Neural crest cell (in vitro differentiated cells): ENCODE measurements around the gene OR6M1. TPM values are rescaled to one million over a fixed set of nuclear protein-coding genes. Genes with fewer than 3 reads are reported as not detected.

Experiments
- DNase-seq: peaks from one replicate; pipeline ENCODE4 v3.0.0; 2021; ENCODE audit warnings: low read depth, mixed read lengths, low spot score
- H3K27ac Mint-ChIP-seq: one replicate; pipeline ENCODE4 v1.8.0; 2021; ENCODE audit warnings: mild to moderate bottlenecking, mixed read lengths; ENCODE audit not compliant: unreplicated experiment
- H3K27me3 Mint-ChIP-seq: 2 replicates; pipeline ENCODE4 v1.8.0; 2021; ENCODE audit warnings: low read depth, mild to moderate bottlenecking, mixed read lengths
- H3K36me3 Mint-ChIP-seq: 2 replicates; pipeline ENCODE4 v1.8.0; 2021; ENCODE audit warnings: low read depth, mild to moderate bottlenecking, mixed read lengths
- H3K4me1 Mint-ChIP-seq: 2 replicates; pipeline ENCODE4 v1.8.0; 2021; ENCODE audit warnings: mixed read lengths
- H3K4me3 Mint-ChIP-seq: one replicate; pipeline ENCODE4 v1.8.0; 2021; ENCODE audit warnings: mild to moderate bottlenecking, mixed read lengths
- H3K9me3 Mint-ChIP-seq: 2 replicates; pipeline ENCODE4 v1.8.0; 2021; ENCODE audit warnings: mixed read lengths
- total RNA-seq: library from RNA; stranded (reverse); gene quantifications from 2 replicates; pipeline ENCODE4 v1.2.1, GENCODE V29; 2021
- TF ChIP-seq, protein P1 (sequence below): fragments of 200-600 bp; sonication (generic); conservative IDR thresholded peaks from 2 replicates; pipeline ENCODE4 v1.5.0; 2021; ENCODE audit warnings: antibody characterized with exemption, mild to moderate bottlenecking

The OR6M1 gene
- total RNA-seq, 1 donor from 2014 or later: not detected

DNA sequence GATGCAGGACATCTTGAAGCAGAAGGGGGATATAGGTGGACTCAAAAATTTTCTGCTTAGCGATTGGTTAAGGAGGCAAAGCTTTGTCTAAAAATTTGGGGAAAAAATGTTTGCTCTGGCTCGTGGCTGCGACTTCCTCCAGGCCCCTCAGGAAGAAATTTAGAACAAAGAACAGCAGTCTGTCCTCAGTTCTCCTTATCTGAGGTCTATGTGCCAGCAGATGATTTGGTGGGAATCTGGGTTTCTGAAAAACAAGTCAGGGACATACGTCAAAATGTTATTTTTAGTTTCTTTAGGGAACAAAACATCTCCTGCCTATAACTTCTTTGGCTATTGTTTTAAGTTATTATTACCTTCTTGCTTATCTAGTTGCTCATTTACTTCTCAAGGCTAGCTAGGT lies 8.1 kb downstream of the OR6M1 start:
- H3K9me3 Mint-ChIP-seq: peaks cover 12% of the 10 kb centered on the region
- TF ChIP-seq, protein P1, sequence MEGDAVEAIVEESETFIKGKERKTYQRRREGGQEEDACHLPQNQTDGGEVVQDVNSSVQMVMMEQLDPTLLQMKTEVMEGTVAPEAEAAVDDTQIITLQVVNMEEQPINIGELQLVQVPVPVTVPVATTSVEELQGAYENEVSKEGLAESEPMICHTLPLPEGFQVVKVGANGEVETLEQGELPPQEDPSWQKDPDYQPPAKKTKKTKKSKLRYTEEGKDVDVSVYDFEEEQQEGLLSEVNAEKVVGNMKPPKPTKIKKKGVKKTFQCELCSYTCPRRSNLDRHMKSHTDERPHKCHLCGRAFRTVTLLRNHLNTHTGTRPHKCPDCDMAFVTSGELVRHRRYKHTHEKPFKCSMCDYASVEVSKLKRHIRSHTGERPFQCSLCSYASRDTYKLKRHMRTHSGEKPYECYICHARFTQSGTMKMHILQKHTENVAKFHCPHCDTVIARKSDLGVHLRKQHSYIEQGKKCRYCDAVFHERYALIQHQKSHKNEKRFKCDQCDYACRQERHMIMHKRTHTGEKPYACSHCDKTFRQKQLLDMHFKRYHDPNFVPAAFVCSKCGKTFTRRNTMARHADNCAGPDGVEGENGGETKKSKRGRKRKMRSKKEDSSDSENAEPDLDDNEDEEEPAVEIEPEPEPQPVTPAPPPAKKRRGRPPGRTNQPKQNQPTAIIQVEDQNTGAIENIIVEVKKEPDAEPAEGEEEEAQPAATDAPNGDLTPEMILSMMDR: no peak
- DNase-seq: no peak
- H3K4me1 Mint-ChIP-seq: no peaks in the 10 kb centered on the region
- no peaks in the 10 kb centered on the region for H3K27me3 Mint-ChIP-seq
- no peaks in the 10 kb centered on the region for H3K36me3 Mint-ChIP-seq
- H3K27ac Mint-ChIP-seq: no peak overlapping the region
- no peak overlapping the region for H3K4me3 Mint-ChIP-seq

DNA sequence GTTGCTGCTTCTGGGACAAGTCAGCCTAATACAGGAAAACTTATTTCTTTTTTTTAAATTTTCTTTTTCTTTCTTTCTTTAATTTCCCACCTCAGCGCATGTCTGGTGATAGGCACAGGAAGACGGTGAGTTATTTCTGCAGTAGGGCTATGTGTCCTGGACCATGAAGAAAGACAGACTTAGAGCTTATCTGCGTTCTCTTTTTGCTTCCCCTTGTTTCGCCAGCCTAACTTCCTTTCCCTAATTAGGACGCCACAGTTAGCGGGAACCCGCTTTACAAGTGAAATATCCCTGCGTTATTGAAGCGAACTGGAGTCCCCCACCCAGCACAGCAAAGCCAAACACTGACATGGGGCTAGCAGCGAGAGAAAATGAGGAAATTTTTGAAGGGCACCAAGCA lies 8.6 kb downstream of the OR6M1 start:
- no peak for DNase-seq
- peaks cover 12% of the 10 kb centered on the region for H3K9me3 Mint-ChIP-seq
- TF ChIP-seq, protein P1: no peak
- H3K36me3 Mint-ChIP-seq: no peaks in the 10 kb centered on the region
- no peak overlapping the region for H3K27ac Mint-ChIP-seq
- no peaks in the 10 kb centered on the region for H3K4me1 Mint-ChIP-seq
- H3K27me3 Mint-ChIP-seq: no peaks in the 10 kb centered on the region
- H3K4me3 Mint-ChIP-seq: no peak overlapping the region

DNA sequence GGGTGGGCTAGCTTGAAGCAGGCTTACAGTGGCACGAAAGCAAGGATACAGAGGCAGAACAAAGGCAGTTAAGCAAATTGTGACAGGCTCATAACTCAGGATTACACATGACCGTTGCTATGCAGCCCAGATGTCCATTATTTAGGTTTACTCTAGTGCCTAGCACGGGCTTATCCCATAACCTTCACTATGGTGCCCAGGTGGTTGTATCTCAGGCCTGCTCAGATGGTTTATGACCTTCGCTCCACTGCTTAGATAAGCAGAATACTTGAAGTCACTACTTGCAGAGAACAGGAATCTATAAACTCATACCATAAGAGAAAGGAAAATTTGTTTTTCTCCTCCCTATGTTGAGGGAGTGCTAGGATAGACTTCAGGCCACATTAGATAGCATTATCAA lies 9.0 kb downstream of the OR6M1 start:
- H3K9me3 Mint-ChIP-seq: peaks cover 12% of the 10 kb centered on the region
- H3K4me1 Mint-ChIP-seq: no peaks in the 10 kb centered on the region
- TF ChIP-seq, protein P1: no peak
- no peak overlapping the region for H3K4me3 Mint-ChIP-seq
- H3K27ac Mint-ChIP-seq: no peak overlapping the region
- H3K27me3 Mint-ChIP-seq: no peaks in the 10 kb centered on the region
- H3K36me3 Mint-ChIP-seq: no peaks in the 10 kb centered on the region
- no peak for DNase-seq

DNA sequence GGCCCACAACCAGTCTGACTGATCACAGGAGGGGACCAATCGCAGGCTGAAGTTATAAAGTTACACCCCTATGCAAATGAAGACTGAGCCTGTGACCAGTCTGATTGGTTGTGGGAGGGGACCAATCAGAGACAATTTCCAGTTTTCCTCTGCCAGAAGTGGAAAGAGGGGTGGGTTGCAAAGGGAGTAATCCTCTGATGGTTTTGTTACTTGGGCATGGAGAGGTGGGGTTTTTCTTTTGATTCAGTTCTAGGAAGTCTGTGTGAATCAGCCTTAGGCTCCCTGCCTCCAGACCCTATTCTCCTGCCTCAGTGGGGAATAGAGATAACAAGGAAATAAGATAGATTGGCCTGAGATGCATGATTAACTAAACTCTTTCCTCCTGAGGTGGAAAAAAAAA lies 9.9 kb downstream of the OR6M1 start:
- peaks cover 12% of the 10 kb centered on the region for H3K9me3 Mint-ChIP-seq
- no peaks in the 10 kb centered on the region for H3K4me1 Mint-ChIP-seq
- no peak overlapping the region for H3K27ac Mint-ChIP-seq
- H3K27me3 Mint-ChIP-seq: no peaks in the 10 kb centered on the region
- no peak for DNase-seq
- no peak overlapping the region for H3K4me3 Mint-ChIP-seq
- TF ChIP-seq, protein P1: no peak
- no peaks in the 10 kb centered on the region for H3K36me3 Mint-ChIP-seq

DNA sequence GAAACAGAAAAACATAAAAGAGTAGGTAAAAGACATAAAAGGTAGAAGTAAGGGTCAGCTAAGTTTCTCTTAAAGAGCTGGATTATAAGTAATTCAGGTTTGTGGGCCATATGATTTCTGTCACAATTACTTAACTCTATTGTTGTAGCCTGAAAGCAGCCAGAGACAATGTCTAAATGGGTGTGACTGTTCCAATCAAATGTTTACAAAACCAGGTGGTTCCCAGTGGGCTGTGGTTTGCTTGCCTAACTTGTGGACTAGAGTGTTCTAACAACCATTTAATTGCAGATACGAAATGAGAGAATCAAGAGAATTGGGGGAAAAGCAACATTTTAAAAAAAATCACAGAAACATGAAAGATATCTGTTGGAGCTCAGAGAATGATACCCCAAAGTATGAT lies 22.6 kb downstream of the OR6M1 start:
- Mint-ChIP-seq H3K4me3 (no peak overlapping the region), H3K27ac (no peak overlapping the region), H3K27me3 (peaks cover 3% of the 10 kb centered on the region), H3K4me1 (no peaks in the 10 kb centered on the region), H3K9me3 (no peaks in the 10 kb centered on the region), H3K36me3 (no peaks in the 10 kb centered on the region)
- TF ChIP-seq, protein P1: no peak
- DNase-seq: no peak

DNA sequence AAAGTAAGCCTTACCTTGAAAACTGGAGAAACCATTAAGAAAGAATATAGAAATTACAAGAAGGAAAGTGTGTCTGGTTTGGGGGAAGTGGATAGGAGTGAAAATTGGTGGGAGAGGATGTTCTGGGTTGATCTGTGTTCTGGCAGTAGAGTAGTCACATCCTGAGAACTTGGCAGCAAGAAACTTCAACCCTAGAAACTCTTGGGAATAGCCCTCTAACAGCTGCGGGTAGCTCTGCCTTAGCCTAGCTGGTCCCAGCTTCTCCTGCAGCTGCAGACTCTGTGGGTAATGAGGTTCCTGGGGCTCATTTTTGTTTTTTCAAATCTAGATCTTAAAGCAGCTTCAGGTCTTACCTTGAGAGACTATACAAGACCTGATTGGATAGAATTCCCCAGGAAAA lies 27.6 kb downstream of the OR6M1 start:
- no peak for DNase-seq
- Mint-ChIP-seq H3K27ac (no peak overlapping the region), H3K9me3 (no peaks in the 10 kb centered on the region), H3K27me3 (peaks cover 2% of the 10 kb centered on the region), H3K36me3 (no peaks in the 10 kb centered on the region), H3K4me3 (no peak overlapping the region), H3K4me1 (peaks cover 3% of the 10 kb centered on the region)
- TF ChIP-seq, protein P1: no peak
